Measurements from ENCODE around the gene ANKRD12. TPM values are rescaled to one million over a fixed set of nuclear protein-coding genes. Genes with fewer than 3 reads are reported as not detected.

Gene ANKRD12
- total RNA-seq, 4 donors from 2014 or later, result 13.0 to 60.3 (median 23.4) TPM

- no peaks in the 10 kb centered on the region for H3K27me3 ChIP-seq
- intact Hi-C loops (cut with DNase I), result no loop called here
- no peak overlapping the region for H3K27ac ChIP-seq
- no peak overlapping the region for H3K4me3 ChIP-seq
- no peak for DNase-seq
- peaks cover 0 to 82% (median 0%) of the 10 kb centered on the region in 3 donors for H3K36me3 ChIP-seq
- H3K4me1 ChIP-seq, result no peaks in the 10 kb centered on the region
- H3K9me3 ChIP-seq, result peaks cover 0 to 4% (median 2%) of the 10 kb centered on the region in 3 donors
- TF ChIP-seq POLR2A (IDR thresholded peaks at IDR 0.05) (no peak), CTCF (IDR thresholded peaks at IDR 0.05) (no peak)
Measured at GRCh38 chr18:9226463-9226862, 89.9 kb downstream of the ANKRD12 start.

GRCh38 chr18:9231852-9232486 lies 95.4 kb downstream of the ANKRD12 start:
- H3K27me3 ChIP-seq, result no peaks in the 10 kb centered on the region
- no peak overlapping the region for H3K27ac ChIP-seq
- intact Hi-C loops (cut with DNase I), result no loop called here
- peaks cover 0 to 83% (median 3%) of the 10 kb centered on the region in 3 donors for H3K36me3 ChIP-seq
- H3K9me3 ChIP-seq, result peaks cover 0 to 15% (median 13%) of the 10 kb centered on the region in 3 donors
- H3K4me3 ChIP-seq, result no peak overlapping the region
- TF ChIP-seq CTCF (IDR thresholded peaks at IDR 0.05) (no peak), POLR2A (IDR thresholded peaks at IDR 0.05) (no peak)
- H3K4me1 ChIP-seq, result no peaks in the 10 kb centered on the region
- WGBS, 2 donors, result 91 to 93% methylated on average over 2 of the region's 2 CpGs
- DNase-seq, result no peak

- peaks cover 0 to 15% (median 13%) of the 10 kb centered on the region in 3 donors for H3K9me3 ChIP-seq
- H3K4me3 ChIP-seq, result no peak overlapping the region
- peaks cover 0 to 83% (median 3%) of the 10 kb centered on the region in 3 donors for H3K36me3 ChIP-seq
- H3K27me3 ChIP-seq, result no peaks in the 10 kb centered on the region
- intact Hi-C loops (cut with DNase I), result no loop called here
- H3K4me1 ChIP-seq, result no peaks in the 10 kb centered on the region
- H3K27ac ChIP-seq, result no peak overlapping the region
- WGBS, 2 donors, result 95 to 98% methylated on average over 4 of the region's 4 CpGs
- DNase-seq, result no peak
- TF ChIP-seq POLR2A (IDR thresholded peaks at IDR 0.05) (no peak), CTCF (IDR thresholded peaks at IDR 0.05) (no peak)
Measured at GRCh38 chr18:9232977-9233376, 96.4 kb downstream of the ANKRD12 start.

- Histone ChIP-seq H3K9me3 (peaks cover 0 to 15% (median 13%) of the 10 kb centered on the region in 3 donors), H3K4me3 (no peak overlapping the region), H3K27me3 (no peaks in the 10 kb centered on the region), H3K4me1 (no peaks in the 10 kb centered on the region), H3K36me3 (peaks cover 0 to 86% (median 3%) of the 10 kb centered on the region in 3 donors), H3K27ac (no peak overlapping the region)
- TF ChIP-seq POLR2A (IDR thresholded peaks at IDR 0.05) (no peak), CTCF (IDR thresholded peaks at IDR 0.05) (no peak)
- intact Hi-C loops (cut with DNase I), result no loop called here
- WGBS, 2 donors, result 100% methylated on average over 4 of the region's 10 CpGs; no CpG with 5 or more reads in 1 of the 2 donors
- DNase-seq, result no peak
Measured at GRCh38 chr18:9233771-9234440, 97.3 kb downstream of the ANKRD12 start.

GRCh38 chr18:9234528-9234927 lies 97.9 kb downstream of the ANKRD12 start:
- Histone ChIP-seq H3K27me3 (no peaks in the 10 kb centered on the region), H3K27ac (no peak overlapping the region), H3K4me3 (no peak overlapping the region), H3K36me3 (peaks cover 0 to 92% (median 3%) of the 10 kb centered on the region in 3 donors), H3K4me1 (no peaks in the 10 kb centered on the region), H3K9me3 (peaks cover 0 to 15% (median 13%) of the 10 kb centered on the region in 3 donors)
- intact Hi-C loops (cut with DNase I), result no loop called here
- DNase-seq, result no peak
- WGBS, 2 donors, result 90% methylated on average over 2 of the region's 4 CpGs; no CpG with 5 or more reads in 1 of the 2 donors
- TF ChIP-seq CTCF (IDR thresholded peaks at IDR 0.05) (no peak), POLR2A (IDR thresholded peaks at IDR 0.05) (no peak)

Measured in esophagus squamous epithelium (tissue), 5 donors.